IMR-90 (cell line): Measurements from ENCODE around the gene C14orf119. TPM values are rescaled to one million over a fixed set of nuclear protein-coding genes. Genes with fewer than 3 reads are reported as not detected.
A peak's percentile ranks its signal among the peaks of the same experiment; 100 is the strongest.

Experiments
- ATAC-seq: fragments of 200-7000 bp; cut with Tn5 transposase; 2 replicates; pipeline ENCODE4 v1.9.1; 2020; ENCODE audit warnings: low read depth, mild to moderate bottlenecking, moderate library complexity
- BruUV-seq: library from RNA; stranded (reverse); fragments of 400-500 nt; replicated peaks from 2 replicates; lab custom pipeline; 2021; lab: Mats Ljungman, UMichigan
- CTCF ChIA-PET: fragments of 300-600 bp; formaldehyde crosslinking; extraction: SDS; loops from one replicate; lab custom pipeline; 2021; ENCODE audit warnings: antibody characterized with exemption; lab: Yijun Ruan, JAX
- POLR2A ChIA-PET: fragments of 300-600 bp; sonication (Branson Sonifier 250); formaldehyde crosslinking; loops from one replicate; lab custom pipeline; 2022; ENCODE audit warnings: antibody characterized with exemption; ENCODE audit not compliant: unreplicated experiment; lab: Charles Lee
- DNase-seq: peaks from one replicate; pipeline ENCODE4 v3.0.0; 2013
- H2AFZ ChIP-seq: replicated peaks from 2 replicates; pipeline ENCODE3; 2013; ENCODE audit warnings: low read length, mild to moderate bottlenecking; ENCODE audit not compliant: poor library complexity
- H2AK5ac ChIP-seq: 2 replicates; pipeline ENCODE4 v1.6.1; 2013; ENCODE audit warnings: low read depth, low read length, inconsistent platforms
- H2AK9ac ChIP-seq: replicated peaks from 2 replicates; pipeline ENCODE3; 2013; ENCODE audit warnings: mild to moderate bottlenecking, low read depth, low read length, moderate library complexity; ENCODE audit not compliant: poor library complexity
- H2BK120ac ChIP-seq: 2 replicates; pipeline ENCODE4 v1.6.1; 2013; ENCODE audit warnings: low read depth, low read length, inconsistent platforms
- H2BK15ac ChIP-seq: 3 replicates; pipeline ENCODE4 v1.6.1; 2013; ENCODE audit warnings: low read depth, low read length, inconsistent platforms
- H2BK20ac ChIP-seq: 2 replicates; pipeline ENCODE4 v1.6.1; 2013; ENCODE audit warnings: low read depth, mild to moderate bottlenecking, inconsistent platforms, low read length, moderate library complexity
- H2BK5ac ChIP-seq: 2 replicates; pipeline ENCODE4 v1.6.1; 2013; ENCODE audit warnings: mild to moderate bottlenecking, low read depth, low read length, inconsistent platforms; ENCODE audit not compliant: poor library complexity, severe bottlenecking
- H3K14ac ChIP-seq: replicated peaks from 2 replicates; pipeline ENCODE4 v1.6.1; 2013; ENCODE audit warnings: low read depth, low read length, inconsistent platforms
- H3K18ac ChIP-seq: 2 replicates; pipeline ENCODE4 v1.6.1; 2013; ENCODE audit warnings: low read depth, low read length, control low read depth
- H3K23ac ChIP-seq: 2 replicates; pipeline ENCODE4 v1.6.1; 2013; ENCODE audit warnings: low read depth, low read length, inconsistent platforms
- H3K27ac ChIP-seq: 2 replicates; pipeline ENCODE4 v1.5.1; 2013; ENCODE audit warnings: mild to moderate bottlenecking, control low read depth, low read length; ENCODE audit not compliant: insufficient read depth
- H3K27me3 ChIP-seq: 2 replicates; pipeline ENCODE4 v1.6.1; 2013; ENCODE audit warnings: low read length; ENCODE audit not compliant: control insufficient read depth, insufficient read depth
- H3K36me3 ChIP-seq: 2 replicates; pipeline ENCODE4 v1.6.1; 2013; ENCODE audit warnings: low read length, mixed read lengths; ENCODE audit not compliant: control insufficient read depth, insufficient read depth
- H3K4ac ChIP-seq: 2 replicates; pipeline ENCODE4 v1.6.1; 2013; ENCODE audit warnings: low read depth, low read length, inconsistent platforms
- H3K4me1 ChIP-seq: 2 replicates; pipeline ENCODE4 v1.6.1; 2013; ENCODE audit warnings: low read length, mixed read lengths; ENCODE audit not compliant: control insufficient read depth, insufficient read depth
- H3K4me2 ChIP-seq: 2 replicates; pipeline ENCODE4 v1.6.1; 2013; ENCODE audit warnings: low read depth, mild to moderate bottlenecking, control low read depth, low read length, moderate library complexity
- H3K4me3 ChIP-seq: 2 replicates; pipeline ENCODE4 v1.5.1; 2013; ENCODE audit warnings: low read depth, mild to moderate bottlenecking, control low read depth, low read length, moderate library complexity; ENCODE audit not compliant: insufficient read depth
- H3K56ac ChIP-seq: 2 replicates; pipeline ENCODE4 v1.6.1; 2013; ENCODE audit warnings: low read length, inconsistent platforms; ENCODE audit not compliant: insufficient read depth; ENCODE audit errors: extremely low read depth
- H3K79me1 ChIP-seq, 2 experiments: 2 replicates each; pipeline ENCODE4 v1.6.1; 2013; ENCODE audit warnings: low read length in 2 of 2, inconsistent platforms in 1 of 2, low read depth in 1 of 2
- H3K9ac ChIP-seq: 2 replicates; pipeline ENCODE4 v1.6.1; 2013; ENCODE audit warnings: low read depth, low read length, control low read depth
- H3K9me1 ChIP-seq: 2 replicates; pipeline ENCODE4 v1.6.1; 2013; ENCODE audit warnings: low read length, inconsistent platforms; ENCODE audit not compliant: insufficient read depth
- H3K9me3 ChIP-seq: 2 replicates; pipeline ENCODE4 v1.6.1; 2013; ENCODE audit warnings: low read length; ENCODE audit not compliant: control insufficient read depth, insufficient read depth
- H4K20me1 ChIP-seq: 2 replicates; pipeline ENCODE4 v1.6.1; 2013; ENCODE audit warnings: low read length, inconsistent platforms; ENCODE audit not compliant: insufficient read depth
- H4K5ac ChIP-seq: 2 replicates; pipeline ENCODE4 v1.6.1; 2013; ENCODE audit warnings: mild to moderate bottlenecking, low read depth, low read length, control low read depth
- H4K8ac ChIP-seq, 2 experiments: 2 replicates each; pipeline ENCODE4 v1.6.1; 2013; ENCODE audit warnings: low read depth in 2 of 2, low read length in 2 of 2, control low read depth in 1 of 2, inconsistent platforms in 1 of 2
- H4K91ac ChIP-seq: 2 replicates; pipeline ENCODE4 v1.6.1; 2013; ENCODE audit warnings: low read depth, low read length, inconsistent platforms; ENCODE audit not compliant: insufficient read depth
- FOS ChIP-seq: fragments of 150-350 bp; IDR thresholded peaks from 2 replicates; pipeline ENCODE4 v1.6.1; 2016; ENCODE audit warnings: low read depth, low read length
- WGBS, 2 experiments: methylation state at CpG; one replicate each; pipeline versions ENCODE4 v1.1.5 to v1.1.7; 2013; ENCODE audit warnings: missing lambda C conversion rate in 2 of 2; ENCODE audit not compliant: insufficient read length in 1 of 2; ENCODE audit errors: extremely low coverage in 2 of 2; 5-methylcytosine and 5-hydroxymethylcytosine counted together
- dilution Hi-C: fragments of 300-500 bp; cut with HindIII; formaldehyde crosslinking; loops from one replicate; pipeline ENCODE4 v1.14.3; 2018; ENCODE audit warnings: low sequenced_read_pairs; ENCODE audit not compliant: unreplicated experiment
- in situ Hi-C: fragments of 300-500 bp; cut with MboI; formaldehyde crosslinking; loops from 3 replicates; pipeline ENCODE4 v1.14.3; 2019; ENCODE audit warnings: low sequenced_read_pairs, inconsistent platforms, mixed read lengths
- intact Hi-C: fragments of 100-400 bp; cut with micrococcal nuclease; formaldehyde crosslinking; loops from 2 replicates; pipeline ENCODE4 v1.10.0; 2022
- polyA plus RNA-seq, 3 experiments: library from polyadenylated mRNA; depleted of rRNA; stranded (reverse); fragments of >200 nt; gene quantifications; 2 replicates each; pipeline ENCODE4 v1.2.3, GENCODE V29; 2012; ENCODE audit warnings: low replicate concordance in 1 of 3
- total RNA-seq: library from RNA; depleted of rRNA; stranded (reverse); fragments of >200 nt; gene quantifications from 2 replicates; pipeline ENCODE4 v1.2.3, GENCODE V29; 2012

C14orf119 gene
- total and polyA plus RNA-seq, 2 of the 4 experiments (the other 2 are of a cell fraction) = 74.0 to 83.7 TPM

- no peak for ATAC-seq
Measured at GRCh38 chr14:23123419-23123818, 28.1 kb downstream of the C14orf119 start.

More at GRCh38 chr14:23123419-23123818, 28.1 kb downstream of the C14orf119 start:
- H3K36me3 ChIP-seq = no peaks in the 10 kb centered on the region
- H4K20me1 ChIP-seq = no peaks in the 10 kb centered on the region
- H2BK5ac ChIP-seq = no peak overlapping the region
- no peak overlapping the region for H4K5ac ChIP-seq
- no peak overlapping the region for H2AK9ac ChIP-seq
- H3K9me1 ChIP-seq = no peaks in the 10 kb centered on the region
- dilution Hi-C loops = no loop called here
- H3K79me1 ChIP-seq = no peaks in the 10 kb centered on the region
- BruUV-seq = no TSS peak
- H3K27ac ChIP-seq = no peak overlapping the region
- H2BK20ac ChIP-seq = no peak overlapping the region
- H3K4me1 ChIP-seq = 0 out of 2 replicates have a peak, but pooled peaks cover 3% of the 10 kb centered on the region
- no peaks in the 10 kb centered on the region for H3K9me3 ChIP-seq
- H3K4me3 ChIP-seq = no peak overlapping the region
- no peak for DNase-seq
- no peak overlapping the region for H3K23ac ChIP-seq
- no peak overlapping the region for H3K56ac ChIP-seq
- H3K27me3 ChIP-seq = peaks cover 6% of the 10 kb centered on the region; the same call in 1 of the 2 replicates
- no peak overlapping the region for H3K18ac ChIP-seq
- intact Hi-C loops = no loop called here
- H2BK120ac ChIP-seq = no peak overlapping the region
- WGBS, 2 experiments = no CpG with 5 or more reads among the region's 8 CpGs
- no peak overlapping the region for H4K91ac ChIP-seq
- TF ChIP-seq FOS = no peak
- no peak overlapping the region for H2AK5ac ChIP-seq
- no peak overlapping the region for H3K14ac ChIP-seq
- H4K8ac ChIP-seq = no peak overlapping the region
- H2AFZ ChIP-seq = peak overlapping the region; percentile 24
- POLR2A ChIA-PET = interaction anchor here (0.7 to 1.0 kb wide), 2 partner anchors 54 to 67 kb away, joined by 3 to 8 read pairs; no protein-coding TSS in a partner anchor
- H3K4me2 ChIP-seq = no peak overlapping the region
- H2BK15ac ChIP-seq = no peak overlapping the region
- CTCF ChIA-PET = interaction anchor here (1.0 kb wide), 1 partner anchor 64 kb away, joined by 7 read pairs; no protein-coding TSS in a partner anchor
- in situ Hi-C loops = no loop called here
- H3K9ac ChIP-seq = no peak overlapping the region
- H3K4ac ChIP-seq = no peak overlapping the region
